Stomach (tissue), 4 donors: ENCODE data around the gene GFAP.

ENCODE experiments used
- CTCF ChIP-seq, 7 experiments: fragments of 450-650 bp in 4 of 7; fragments of 200-600 bp in 3 of 7; sonication (generic) in 3 of 7; IDR thresholded peaks; one replicate each; pipeline ENCODE4 v1.5.1; 2016 to 2019; ENCODE audit warnings: antibody characterized with exemption in 7 of 7, control low read depth in 2 of 7, mild to moderate bottlenecking in 1 of 7
- EP300 ChIP-seq: sonication (generic); formaldehyde crosslinking; IDR thresholded peaks from one replicate; pipeline ENCODE4 v1.6.1; 2017; ENCODE audit warnings: antibody characterized with exemption
- POLR2A ChIP-seq, 4 donors: fragments of 450-650 bp; IDR thresholded peaks; one replicate each; pipeline ENCODE4 v1.6.1; 2016; ENCODE audit warnings: antibody characterized with exemption in 4 of 4, control low read depth in 2 of 4, mild to moderate bottlenecking in 1 of 4, moderate library complexity in 1 of 4
- POLR2AphosphoS5 ChIP-seq, 3 donors: sonication (generic); formaldehyde crosslinking; IDR thresholded peaks; one replicate each; pipeline ENCODE4 v1.6.1; 2016; ENCODE audit warnings: antibody characterized with exemption in 3 of 3

DNA sequence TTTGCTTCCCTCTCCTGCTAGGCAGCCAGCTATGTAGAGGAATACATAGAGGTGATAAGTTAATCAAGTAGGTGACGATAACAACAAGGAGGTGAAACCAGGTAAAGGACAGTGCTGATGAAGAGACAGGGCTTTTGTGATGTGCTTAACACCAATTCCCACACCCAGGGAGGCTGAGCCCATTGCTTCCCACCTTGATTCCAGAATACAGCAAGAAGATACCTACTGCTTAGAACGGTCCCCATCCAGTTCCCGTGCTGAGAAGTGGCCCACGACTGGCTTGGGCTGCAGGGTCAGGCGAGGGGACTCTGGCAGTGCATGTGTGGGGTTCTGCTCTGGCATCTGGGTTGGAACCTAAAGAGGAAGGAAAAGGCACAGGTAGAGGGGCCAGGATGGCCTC is 16.1 kb upstream of the GFAP start:
- TF ChIP-seq CTCF (IDR thresholded peaks at IDR 0.05): no peak
- TF ChIP-seq POLR2A (IDR thresholded peaks at IDR 0.05): no peak
- TF ChIP-seq POLR2AphosphoS5 (IDR thresholded peaks at IDR 0.05): no peak
- TF ChIP-seq EP300: no peak
